Cardiac septum (tissue), 1 donor: Measurements from ENCODE around the gene STRA8. TPM values are rescaled to one million over a fixed set of nuclear protein-coding genes. Genes with fewer than 3 reads are reported as not detected.

ENCODE experiments used
- DNase-seq: peaks from one replicate; pipeline ENCODE4 v3.0.0-alpha.2; 2020; ENCODE audit warnings: low spot score
- intact Hi-C: fragments of 100-400 bp; cut with DNase I; formaldehyde crosslinking; loops from one replicate; pipeline ENCODE4 v1.14.0; 2022
- long read RNA-seq: library from polyadenylated mRNA; unstranded; transcript quantifications from one replicate; pipeline ENCODE4 v2.0.0, GENCODE V29; 2021
- total RNA-seq: library from RNA; stranded (reverse); fragmentation: NEBNext Ultra II Directional; extraction: Animal tissue kit (Norgen Biotek cat#: 25700); gene quantifications from one replicate; pipeline ENCODE4 v1.2.1, GENCODE V29; 2021
- donor health status: DM: no; HTN: no; CAD: no.

The STRA8 gene
- total RNA-seq = not detected
- long read RNA-seq = 0 reads

DNA sequence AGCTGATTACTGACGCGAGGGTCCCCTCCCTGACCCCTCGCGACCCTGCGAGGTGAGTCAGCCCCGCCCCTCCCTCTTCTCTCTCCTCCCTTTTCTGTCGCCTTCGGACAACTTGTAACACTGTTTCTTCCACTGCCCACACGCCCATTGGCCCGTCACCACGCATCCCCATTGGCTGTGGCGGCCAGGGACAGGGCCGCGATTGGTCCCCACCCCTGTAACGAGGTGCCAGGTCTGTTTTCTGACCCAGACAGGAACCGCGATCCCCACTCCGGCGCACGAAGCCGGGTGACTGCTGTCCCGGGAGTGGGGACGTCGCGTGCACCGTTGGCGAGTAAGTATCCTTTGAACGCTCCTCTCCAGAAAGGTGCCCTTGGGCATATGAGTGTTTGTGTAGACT is at the start of gene STRA8:
Gene STRA8 (plus strand): TSS at position 269 of the 400 bp plus-strand sequence. CDS start 6,687 bp downstream, outside the sequence.
- intact Hi-C loops = no loop called here
- no peak for DNase-seq

GRCh38 chr7:135184254-135184841 is 49.3 kb upstream of the STRA8 start:
- no peak for DNase-seq
- intact Hi-C loops = no loop called here

DNA sequence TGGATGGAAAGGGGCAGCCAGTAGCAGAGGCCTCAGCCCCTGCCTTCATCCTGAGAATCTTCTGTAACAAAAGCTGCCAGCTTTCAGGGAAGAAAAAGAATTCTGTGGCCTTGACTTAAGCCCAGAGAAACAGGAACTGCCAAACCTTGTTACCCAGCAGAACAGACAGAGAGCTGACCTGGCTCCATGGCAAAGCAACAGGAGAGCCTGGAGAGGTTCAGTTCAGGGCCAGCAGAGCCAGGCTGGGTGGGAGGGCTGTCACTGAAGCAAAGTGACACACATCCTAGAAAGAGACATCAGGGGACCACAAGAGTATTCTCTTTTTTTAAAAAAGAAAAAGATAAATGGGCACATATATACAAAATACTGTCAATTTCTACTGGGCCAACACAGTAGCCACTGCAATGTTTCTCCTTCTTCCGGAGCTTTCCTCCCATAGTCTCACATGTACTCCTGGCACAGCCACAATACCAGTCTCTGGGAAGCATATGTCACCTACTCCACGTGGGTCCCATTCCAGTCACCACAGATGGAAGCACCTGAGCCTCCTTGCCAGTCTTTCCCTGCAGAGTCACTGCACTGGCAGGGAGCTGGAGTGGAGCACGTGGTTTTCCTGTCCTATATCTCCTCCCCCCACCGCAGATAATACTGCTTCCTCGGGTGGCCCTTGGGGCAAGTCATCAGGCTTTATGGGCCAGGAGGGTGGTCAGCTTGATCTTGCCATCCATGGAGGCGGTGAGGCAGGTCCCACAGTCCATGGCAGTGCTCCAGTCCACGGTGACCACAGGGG is 48.0 kb upstream of the STRA8 start:
- no peak for DNase-seq
- intact Hi-C loops = no loop called here

DNA sequence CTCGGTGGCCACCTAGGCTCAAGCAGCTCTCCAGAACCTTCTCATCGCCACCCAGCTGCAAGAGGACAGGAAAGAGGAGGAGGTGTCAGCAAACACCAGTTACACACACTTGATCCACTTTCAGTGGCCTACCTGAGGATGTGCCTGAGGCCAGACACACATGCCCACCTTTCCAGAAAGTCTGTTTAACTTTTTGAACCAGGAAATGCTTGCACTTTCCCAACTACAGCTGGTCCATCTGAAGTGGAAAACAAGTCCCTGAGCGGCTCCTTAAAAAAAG is 47.4 kb upstream of the STRA8 start:
- no peak for DNase-seq
- intact Hi-C loops = no loop called here

GRCh38 chr7:135186841-135187253 is 46.8 kb upstream of the STRA8 start:
- DNase-seq = no peak

DNA sequence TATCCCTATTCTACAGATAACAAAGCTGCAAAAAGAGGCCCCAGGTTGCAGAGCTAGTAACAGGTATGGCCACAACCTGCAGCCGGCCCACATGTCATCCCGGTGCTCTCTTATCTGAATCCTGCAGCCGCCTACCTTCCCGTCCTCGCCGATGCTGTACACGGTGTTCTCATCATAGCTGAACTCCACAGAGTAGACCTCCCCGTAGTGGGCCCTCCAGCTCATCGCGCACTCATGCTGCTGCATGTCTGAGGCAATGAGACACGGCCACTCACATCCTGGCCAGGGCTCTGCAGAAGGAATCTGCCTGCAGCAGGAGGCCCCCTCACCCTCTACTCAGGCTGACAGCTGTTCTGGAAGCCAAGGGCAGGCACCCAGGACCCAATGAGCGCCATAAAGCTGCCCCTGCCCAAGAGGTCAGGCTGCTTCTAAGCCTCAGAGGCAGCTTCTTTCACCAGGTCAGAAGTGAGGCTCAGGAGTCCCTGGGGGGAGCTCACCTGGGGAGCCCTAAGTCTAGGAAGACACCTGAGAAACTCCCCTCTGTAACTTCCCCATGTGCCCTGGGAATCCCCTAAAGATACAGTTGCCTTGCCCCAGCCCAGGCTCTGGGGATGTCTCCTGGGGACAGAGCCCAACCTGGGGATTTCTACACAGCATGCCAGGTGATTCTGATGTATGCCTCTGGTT is 45.2 kb upstream of the STRA8 start:
- no peak for DNase-seq
- intact Hi-C loops = no loop called here

More at GRCh38 chr7:135186841-135187253, 46.8 kb upstream of the STRA8 start:
- intact Hi-C loops = no loop called here

DNA sequence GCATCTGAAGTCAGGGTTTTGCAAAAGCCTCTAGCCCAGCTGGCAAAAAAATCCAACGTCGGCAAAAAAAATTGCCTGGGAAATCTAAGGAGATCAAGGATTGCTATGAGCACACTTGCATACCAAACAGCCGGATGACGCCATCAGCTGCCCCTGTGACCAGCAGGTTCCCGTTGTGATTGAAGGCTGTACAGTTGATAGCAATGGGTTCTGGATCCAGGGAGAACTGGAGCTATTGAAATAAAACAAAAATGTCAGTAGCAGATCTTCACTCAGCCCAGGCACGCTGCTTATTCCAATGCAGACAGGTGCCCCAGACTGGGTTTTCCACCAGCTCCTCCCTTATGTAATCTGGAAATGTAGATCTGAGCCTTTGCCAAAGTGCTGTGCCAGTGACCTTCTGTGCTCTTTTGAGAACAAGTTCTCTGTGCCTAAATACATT is 44.4 kb upstream of the STRA8 start:
- no peak for DNase-seq
- intact Hi-C loops = no loop called here

DNA sequence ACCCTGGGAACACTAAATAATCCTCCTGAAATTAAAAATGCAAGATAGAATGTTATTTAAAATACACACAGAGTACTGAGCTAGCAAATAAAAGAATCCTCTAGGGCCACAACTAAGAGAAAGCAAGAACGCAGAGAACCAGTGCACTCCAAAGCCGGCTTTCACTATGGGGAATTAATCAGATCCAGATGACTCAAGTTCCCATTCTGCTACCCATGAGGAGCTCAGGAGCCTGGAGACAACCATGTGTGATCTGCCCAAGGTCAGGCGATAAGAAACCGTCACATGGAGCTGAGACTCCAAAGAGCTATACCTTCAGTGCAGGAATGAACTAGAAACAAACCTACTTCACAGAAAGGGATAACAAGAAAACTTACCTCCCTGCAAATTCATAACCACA is 43.7 kb upstream of the STRA8 start:
- DNase-seq = no peak
- intact Hi-C loops = no loop called here

DNA sequence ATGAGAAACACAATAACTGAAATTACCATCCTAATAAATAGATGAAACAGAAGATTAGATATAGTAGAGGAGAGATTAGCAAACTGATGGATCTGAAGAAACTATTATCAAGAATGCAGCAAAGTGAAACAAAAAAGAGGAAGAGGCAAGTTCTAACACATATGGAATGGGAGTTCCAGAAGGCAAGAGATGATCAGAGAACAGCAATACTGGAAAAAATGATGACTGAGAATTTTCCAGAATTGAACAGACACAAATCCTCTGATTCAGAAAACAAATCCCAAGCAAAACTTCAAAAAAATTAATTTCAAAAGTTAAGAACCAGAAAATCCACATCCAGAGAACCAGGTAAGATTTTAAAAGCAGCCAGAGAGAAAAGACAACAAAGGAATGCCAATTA is 42.9 kb upstream of the STRA8 start:
- intact Hi-C loops = no loop called here
- no peak for DNase-seq

GRCh38 chr7:135192914-135193536 is 40.6 kb upstream of the STRA8 start:
- intact Hi-C loops = no loop called here
- no peak for DNase-seq

- intact Hi-C loops = no loop called here
- DNase-seq = no peak
Observed at GRCh38 chr7:135193615-135194081, 40.0 kb upstream of the STRA8 start.

DNA sequence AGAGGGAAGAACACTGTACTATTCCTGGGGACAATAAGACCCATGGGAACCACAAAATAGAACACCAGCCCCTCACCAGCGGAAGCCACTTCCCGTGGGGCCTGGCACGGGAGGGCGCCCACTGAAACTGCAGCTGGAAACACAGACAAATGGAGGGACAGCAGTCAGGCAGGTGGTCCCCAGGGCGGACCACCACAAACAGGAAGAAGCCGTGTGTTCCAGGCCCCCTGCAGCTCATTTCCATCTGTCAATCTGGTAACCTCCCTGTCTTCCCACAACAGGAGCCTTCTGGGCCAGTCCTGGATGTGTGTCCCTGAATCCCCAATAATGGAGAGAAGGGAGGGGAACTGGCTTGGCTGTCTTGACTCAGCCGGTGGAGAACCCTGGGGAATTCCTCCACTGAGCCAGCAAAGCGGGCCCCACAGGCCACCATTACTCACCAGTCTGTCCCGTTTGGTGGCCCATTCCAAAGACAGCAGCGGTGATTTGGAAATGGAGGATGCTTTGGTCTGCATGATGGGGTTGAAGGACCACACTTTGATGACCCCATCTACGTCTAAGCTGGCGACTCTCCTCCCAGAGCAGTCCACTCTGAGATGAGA is 39.0 kb upstream of the STRA8 start:
- intact Hi-C loops = no loop called here
- DNase-seq = no peak

DNA sequence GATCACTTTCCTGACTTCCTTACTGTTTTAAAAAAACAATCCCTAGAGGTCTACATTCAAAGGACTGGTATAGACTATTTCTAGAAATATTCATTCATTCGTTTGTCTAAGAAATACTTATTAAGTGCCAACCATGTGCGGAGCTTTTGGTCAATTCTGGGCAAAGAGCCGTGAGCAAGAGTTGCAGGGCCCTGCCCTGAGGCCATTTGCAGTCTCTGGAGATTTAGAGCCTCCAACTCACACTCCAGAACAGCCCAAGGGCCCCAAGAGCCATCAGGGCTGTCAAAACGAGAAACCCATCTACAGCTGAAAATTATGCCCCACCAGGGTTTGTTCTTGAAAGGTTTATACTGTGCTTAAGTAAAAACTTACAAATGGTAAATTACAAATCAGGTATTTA is 38.5 kb upstream of the STRA8 start:
- no peak for DNase-seq
- intact Hi-C loops = no loop called here

- intact Hi-C loops = no loop called here
- no peak for DNase-seq
Observed at GRCh38 chr7:135195968-135196629, 37.5 kb upstream of the STRA8 start.

- no peak for DNase-seq
- intact Hi-C loops = no loop called here
Observed at GRCh38 chr7:135197343-135197742, 36.3 kb upstream of the STRA8 start.

DNA sequence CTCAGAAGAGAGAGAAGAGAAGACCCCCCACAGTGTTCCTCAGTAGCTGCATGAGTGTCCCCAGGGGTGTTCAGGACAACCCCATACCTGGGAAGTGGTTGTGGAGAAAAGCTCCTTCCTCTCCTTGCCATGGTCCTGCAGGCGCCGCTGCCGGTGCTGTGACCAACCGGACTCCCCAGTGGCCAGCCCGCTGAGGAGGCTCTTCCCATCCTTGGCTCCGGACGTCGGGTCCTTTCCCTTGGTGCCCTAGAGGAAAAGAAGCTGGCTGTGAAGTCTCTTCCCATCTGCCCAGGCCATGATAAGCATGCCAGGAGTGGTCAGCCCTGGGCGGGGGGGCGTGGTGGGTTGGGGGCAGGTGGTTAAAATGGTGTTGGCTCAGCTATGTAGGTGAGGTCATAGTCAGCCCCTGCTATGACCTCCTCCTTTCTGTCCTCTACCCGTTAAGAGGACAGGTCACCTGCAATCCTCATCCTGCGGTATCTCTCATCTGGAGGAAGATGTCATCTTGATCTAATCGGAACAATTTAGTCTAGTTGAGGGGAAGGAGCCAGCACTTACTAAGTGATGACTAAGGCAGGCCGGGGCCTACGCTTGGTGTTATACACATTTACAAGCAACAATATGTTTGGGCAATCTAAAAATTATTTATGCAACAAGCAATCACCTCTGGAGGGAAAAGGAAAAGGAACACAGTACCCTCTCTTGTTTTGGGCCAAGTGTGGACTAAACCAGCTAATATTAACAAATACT is 35.6 kb upstream of the STRA8 start:
- intact Hi-C loops = no loop called here
- no peak for DNase-seq

GRCh38 chr7:135199439-135199838 is 34.2 kb upstream of the STRA8 start:
- intact Hi-C loops = no loop called here
- no peak for DNase-seq

GRCh38 chr7:135200821-135201331 is 32.8 kb upstream of the STRA8 start:
- intact Hi-C loops = no loop called here
- DNase-seq = no peak

- no peak for DNase-seq
- intact Hi-C loops = no loop called here
Observed at GRCh38 chr7:135201350-135201749, 32.3 kb upstream of the STRA8 start.
